Calu3 (cell line): ENCODE measurements around the gene CALHM3. TPM values are rescaled to one million over a fixed set of nuclear protein-coding genes. Genes with fewer than 3 reads are reported as not detected.

Source experiments
- BruUV-seq: library from RNA; stranded (reverse); fragments of 400-500 nt; replicated peaks from 2 replicates; lab custom pipeline; 2021; lab: Mats Ljungman, UMichigan
- CTCF ChIA-PET: fragments of 300-600 bp; sonication (Branson Sonifier 250); formaldehyde crosslinking; loops from one replicate; lab custom pipeline; 2022; ENCODE audit warnings: antibody characterized with exemption; lab: Charles Lee
- DNase-seq: peaks from one replicate; pipeline ENCODE4 v3.0.0; 2022
- H3K27ac Mint-ChIP-seq: one replicate; pipeline ENCODE4 v1.8.0; 2022; ENCODE audit warnings: mixed read lengths; ENCODE audit not compliant: unreplicated experiment
- H3K27me3 Mint-ChIP-seq: one replicate; pipeline ENCODE4 v1.8.0; 2022; ENCODE audit warnings: mixed read lengths; ENCODE audit not compliant: unreplicated experiment
- H3K36me3 Mint-ChIP-seq: one replicate; pipeline ENCODE4 v1.8.0; 2022; ENCODE audit warnings: mild to moderate bottlenecking, moderate library complexity, mixed read lengths; ENCODE audit not compliant: insufficient read depth, unreplicated experiment
- H3K4me1 Mint-ChIP-seq: one replicate; pipeline ENCODE4 v1.8.0; 2022; ENCODE audit warnings: mild to moderate bottlenecking, low read depth, mixed read lengths; ENCODE audit not compliant: unreplicated experiment
- H3K4me3 Mint-ChIP-seq: one replicate; pipeline ENCODE4 v1.8.0; 2022; ENCODE audit warnings: mild to moderate bottlenecking, low read depth, moderate library complexity, mixed read lengths; ENCODE audit not compliant: unreplicated experiment
- H3K9me3 Mint-ChIP-seq: one replicate; pipeline ENCODE4 v1.8.0; 2022; ENCODE audit warnings: low read depth, mixed read lengths; ENCODE audit not compliant: unreplicated experiment
- CTCF ChIP-seq: fragments of 200-600 bp; IDR thresholded peaks from one replicate; pipeline ENCODE4 v1.8.0; 2022; ENCODE audit warnings: antibody characterized with exemption; ENCODE audit not compliant: unreplicated experiment
- intact Hi-C: fragments of 100-400 bp; cut with micrococcal nuclease; formaldehyde crosslinking; loops from one replicate; pipeline ENCODE4 v1.10.0; 2022; ENCODE audit not compliant: unreplicated experiment
- total RNA-seq: library from RNA; stranded (reverse); gene quantifications from 2 replicates; pipeline ENCODE4 v1.2.3, GENCODE V29; 2022

The CALHM3 gene
- total RNA-seq, 1 experiment from 2014 or later: not detected

GRCh38 chr10:103441206-103441605 is 37.8 kb downstream of the CALHM3 start:
- Mint-ChIP-seq H3K36me3 (peaks cover 38% of the 10 kb centered on the region), H3K9me3 (no peaks in the 10 kb centered on the region), H3K27me3 (no peaks in the 10 kb centered on the region), H3K27ac (no peak overlapping the region), H3K4me1 (no peaks in the 10 kb centered on the region), H3K4me3 (no peak overlapping the region)
- no peak for TF ChIP-seq CTCF
- intact Hi-C loops: no loop called here
- BruUV-seq: no TSS peak
- CTCF ChIA-PET: no interaction called here
- no peak for DNase-seq

- Mint-ChIP-seq H3K4me1 (no peaks in the 10 kb centered on the region), H3K27me3 (no peaks in the 10 kb centered on the region), H3K27ac (no peak overlapping the region), H3K4me3 (no peak overlapping the region), H3K9me3 (no peaks in the 10 kb centered on the region), H3K36me3 (peaks cover 39% of the 10 kb centered on the region)
- DNase-seq: no peak
- BruUV-seq: TSS peak; percentile 26
- TF ChIP-seq CTCF: no peak
- CTCF ChIA-PET: no interaction called here
- intact Hi-C loops: no loop called here
These were observed 38.6 kb downstream of the CALHM3 start for GRCh38 chr10:103440416-103440815.

- no peaks in the 10 kb centered on the region for H3K27me3 Mint-ChIP-seq
- H3K4me1 Mint-ChIP-seq: no peaks in the 10 kb centered on the region
- peaks cover 39% of the 10 kb centered on the region for H3K36me3 Mint-ChIP-seq
- H3K4me3 Mint-ChIP-seq: no peak overlapping the region
- no peak for DNase-seq
- no peak for TF ChIP-seq CTCF
- no TSS peak for BruUV-seq
- no peak overlapping the region for H3K27ac Mint-ChIP-seq
- intact Hi-C loops: no loop called here
- H3K9me3 Mint-ChIP-seq: no peaks in the 10 kb centered on the region
- CTCF ChIA-PET: no interaction called here
These were observed 39.3 kb downstream of the CALHM3 start for GRCh38 chr10:103439776-103440175.

- Mint-ChIP-seq H3K4me1 (no peaks in the 10 kb centered on the region), H3K36me3 (peaks cover 50% of the 10 kb centered on the region), H3K27me3 (no peaks in the 10 kb centered on the region), H3K4me3 (no peak overlapping the region), H3K27ac (no peak overlapping the region), H3K9me3 (no peaks in the 10 kb centered on the region)
- no peak for TF ChIP-seq CTCF
- DNase-seq: no peak
- CTCF ChIA-PET: no interaction called here
- no TSS peak for BruUV-seq
- intact Hi-C loops: no loop called here
These were observed 45.2 kb downstream of the CALHM3 start for GRCh38 chr10:103433858-103434257.

- Mint-ChIP-seq H3K4me1 (no peaks in the 10 kb centered on the region), H3K9me3 (no peaks in the 10 kb centered on the region), H3K36me3 (peaks cover 44% of the 10 kb centered on the region), H3K27me3 (no peaks in the 10 kb centered on the region), H3K4me3 (no peak overlapping the region), H3K27ac (no peak overlapping the region)
- no peak for TF ChIP-seq CTCF
- CTCF ChIA-PET: no interaction called here
- intact Hi-C loops: no loop called here
- no TSS peak for BruUV-seq
- no peak for DNase-seq
These were observed 47.1 kb downstream of the CALHM3 start for GRCh38 chr10:103431902-103432301.
